GM19043 (cell line): ENCODE measurements around the gene OSBPL1A.
"Not testable (repeated sequence)": the region's sequence is repeated elsewhere in the genome, so short reads cannot be mapped to it uniquely, and the experiment has no call there.

Source experiments
- ATAC-seq: cut with Tn5 transposase; IDR thresholded peaks from one replicate; pipeline ENCODE4 v1.9.1; 2021; ENCODE audit warnings: low read depth; ENCODE audit not compliant: unreplicated experiment

OSBPL1A gene

GRCh38 chr18:24398540-24398939 lies 916 bp upstream of the OSBPL1A start:
- no peak for ATAC-seq

- ATAC-seq, result no peak
These were observed 412 bp downstream of the OSBPL1A start for GRCh38 chr18:24397131-24397693.

GRCh38 chr18:24396082-24396633 lies 1.5 kb downstream of the OSBPL1A start:
- no peak for ATAC-seq

- ATAC-seq, result no peak
These were observed 2.4 kb downstream of the OSBPL1A start for GRCh38 chr18:24395049-24395795.

GRCh38 chr18:24388957-24389356 lies 8.7 kb downstream of the OSBPL1A start:
- no peak for ATAC-seq

GRCh38 chr18:24386681-24387080 lies 10.9 kb downstream of the OSBPL1A start:
- ATAC-seq, result no peak

- ATAC-seq, result no peak
These were observed 16.5 kb downstream of the OSBPL1A start for GRCh38 chr18:24381126-24381525.

- ATAC-seq, result no peak
These were observed 17.4 kb downstream of the OSBPL1A start for GRCh38 chr18:24380163-24380747.

- no peak for ATAC-seq
These were observed 19.0 kb downstream of the OSBPL1A start for GRCh38 chr18:24378598-24378997.

GRCh38 chr18:24376531-24376930 lies 21.1 kb downstream of the OSBPL1A start:
- not testable (repeated sequence) for ATAC-seq

- no peak for ATAC-seq
These were observed 24.3 kb downstream of the OSBPL1A start for GRCh38 chr18:24373328-24373727.

- ATAC-seq, result no peak
These were observed 25.2 kb downstream of the OSBPL1A start for GRCh38 chr18:24372279-24372872.

GRCh38 chr18:24370120-24370519 lies 27.5 kb downstream of the OSBPL1A start:
- no peak for ATAC-seq

- ATAC-seq, result no peak
These were observed 28.2 kb downstream of the OSBPL1A start for GRCh38 chr18:24369426-24369825.

- ATAC-seq, result no peak
These were observed 28.9 kb downstream of the OSBPL1A start for GRCh38 chr18:24368749-24369148.

GRCh38 chr18:24366328-24366727 lies 31.3 kb downstream of the OSBPL1A start:
- ATAC-seq, result no peak

- no peak for ATAC-seq
These were observed 33.4 kb downstream of the OSBPL1A start for GRCh38 chr18:24364177-24364576.

- ATAC-seq, result no peak
These were observed 34.9 kb downstream of the OSBPL1A start for GRCh38 chr18:24362757-24363156.

GRCh38 chr18:24359787-24360530 lies 37.7 kb downstream of the OSBPL1A start:
- ATAC-seq, result not testable (repeated sequence)

- no peak for ATAC-seq
These were observed 43.3 kb downstream of the OSBPL1A start for GRCh38 chr18:24354278-24354677.

GRCh38 chr18:24346254-24346653 lies 51.4 kb downstream of the OSBPL1A start:
- ATAC-seq, result no peak
